G401 (cell line): Measurements from ENCODE around the gene NR1I3. TPM values are rescaled to one million over a fixed set of nuclear protein-coding genes. Genes with fewer than 3 reads are reported as not detected.
A peak's percentile ranks its signal among the peaks of the same experiment; 100 is the strongest.

Experiments used
- DNase-seq: peaks from one replicate; pipeline ENCODE4 v3.0.0-alpha.2; 2015; ENCODE audit warnings: low spot score
- in situ Hi-C: cut with HindIII; loops from 2 replicates; pipeline ENCODE4 v1.10.0; 2016; ENCODE audit warnings: low sequenced_read_pairs, mixed read lengths
- total RNA-seq: library from RNA; depleted of rRNA; stranded (reverse); fragments of >200 nt; shearing (Covaris generic); gene quantifications from 2 replicates; pipeline ENCODE4 v1.2.3, GENCODE V29; 2014

NR1I3 gene
- total RNA-seq, 1 experiment from 2014 or later: not detected

DNA sequence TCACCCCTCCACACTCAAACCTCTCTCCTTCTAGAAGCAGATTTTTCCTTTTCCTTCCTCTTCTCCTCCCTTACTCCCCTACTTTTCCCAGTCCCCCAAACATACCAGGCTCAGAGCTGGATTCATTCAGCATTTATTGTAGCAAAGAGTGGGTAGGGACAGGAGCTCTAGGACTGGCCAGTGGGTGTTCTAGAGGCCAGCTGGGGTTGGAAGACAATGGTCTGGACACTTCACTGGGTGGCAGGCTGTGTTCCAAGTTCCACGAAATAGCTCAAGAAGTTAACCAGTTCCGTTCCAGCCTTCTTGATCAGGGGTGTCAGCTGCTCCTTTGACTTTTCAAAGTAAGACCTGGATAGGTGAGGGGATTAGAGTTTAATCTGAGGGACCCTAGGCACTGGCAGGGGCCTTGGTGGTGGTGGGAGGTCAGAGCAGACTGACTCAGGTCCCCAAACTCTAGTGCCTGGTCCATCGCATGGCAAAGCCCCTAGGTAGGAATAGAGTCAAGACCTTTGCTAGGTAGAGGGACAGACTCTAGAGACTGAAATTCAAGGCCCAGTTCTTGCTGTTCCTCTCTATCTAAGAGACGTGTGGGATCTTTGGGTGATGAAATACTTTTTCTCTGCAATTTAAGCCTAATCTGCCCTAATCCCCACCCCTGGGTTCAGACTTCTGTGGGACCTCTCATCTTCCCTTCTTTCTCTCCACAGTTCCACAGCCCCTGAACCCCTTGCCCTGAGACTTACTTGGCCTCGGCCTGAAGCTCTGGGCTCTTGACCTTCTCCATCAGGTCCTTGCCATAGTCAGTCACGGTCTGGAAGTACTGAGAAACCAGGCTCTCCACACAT lies 15.6 kb downstream of the NR1I3 start:
- DNase-seq: no peak
- in situ Hi-C loops: loop anchor here (25.0 kb wide), 1 partner anchor 165 kb away; no protein-coding TSS in a partner anchor

DNA sequence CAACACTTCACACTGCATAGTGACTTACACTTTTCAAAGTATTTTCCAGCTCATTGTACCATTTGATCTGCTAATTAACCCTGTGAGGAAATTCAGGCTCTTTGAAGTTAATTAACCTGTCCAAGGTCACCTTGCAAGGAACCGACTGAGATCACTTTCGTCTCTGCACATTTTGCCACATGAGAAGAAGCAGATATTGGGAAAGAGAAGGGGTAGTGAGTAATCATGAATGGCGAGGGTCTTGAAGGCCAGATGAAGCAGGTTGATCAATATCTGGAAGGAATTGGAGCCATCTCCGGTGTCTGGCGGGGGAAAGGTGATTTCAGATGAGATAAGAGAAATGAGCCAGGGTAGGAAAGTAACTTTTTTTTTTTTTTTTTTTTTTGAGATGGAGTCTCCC lies 18.0 kb downstream of the NR1I3 start:
- in situ Hi-C loops: loop anchor here (25.0 kb wide), 1 partner anchor 167 kb away; no protein-coding TSS in a partner anchor
- DNase-seq: no peak

DNA sequence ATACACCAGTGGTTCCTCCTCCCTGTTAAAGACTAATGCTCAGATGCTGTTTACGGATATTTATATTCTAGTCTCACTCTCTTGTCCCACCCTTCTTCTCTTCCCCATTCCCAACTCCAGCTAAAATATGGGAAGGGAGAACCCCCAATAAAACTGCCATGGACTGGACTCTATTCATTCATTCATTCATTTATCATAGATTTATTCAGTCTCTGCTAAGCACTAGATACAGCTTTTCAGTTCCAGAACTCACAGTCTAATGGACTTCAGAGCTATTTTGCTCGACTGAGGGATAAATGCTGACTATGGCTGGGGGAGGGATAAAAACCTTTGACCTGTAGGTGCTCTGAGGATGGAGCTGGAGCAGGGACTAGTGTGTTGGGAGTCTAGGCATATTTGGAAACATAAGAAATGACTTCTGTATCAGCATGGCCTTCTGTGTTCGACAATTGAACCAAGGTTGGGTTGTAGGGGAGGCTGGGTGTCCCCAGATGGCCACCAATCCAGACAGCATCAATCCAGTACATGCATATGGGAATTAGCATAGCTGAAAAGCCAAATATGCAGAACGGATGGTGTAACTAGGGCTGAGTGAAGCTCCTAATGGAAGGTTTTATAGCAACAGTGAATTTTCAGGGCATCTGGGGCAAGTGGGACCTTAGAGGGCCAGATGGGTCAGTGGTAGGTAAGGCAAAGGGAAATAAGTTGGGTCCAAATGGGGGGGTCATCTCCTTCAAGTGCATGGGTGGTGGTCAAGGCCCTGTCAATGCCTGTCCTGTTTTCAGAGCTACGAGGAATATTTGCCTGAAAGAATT lies 18.7 kb downstream of the NR1I3 start:
- no peak for DNase-seq
- in situ Hi-C loops: loop anchor here (25.0 kb wide), 1 partner anchor 168 kb away; no protein-coding TSS in a partner anchor

DNA sequence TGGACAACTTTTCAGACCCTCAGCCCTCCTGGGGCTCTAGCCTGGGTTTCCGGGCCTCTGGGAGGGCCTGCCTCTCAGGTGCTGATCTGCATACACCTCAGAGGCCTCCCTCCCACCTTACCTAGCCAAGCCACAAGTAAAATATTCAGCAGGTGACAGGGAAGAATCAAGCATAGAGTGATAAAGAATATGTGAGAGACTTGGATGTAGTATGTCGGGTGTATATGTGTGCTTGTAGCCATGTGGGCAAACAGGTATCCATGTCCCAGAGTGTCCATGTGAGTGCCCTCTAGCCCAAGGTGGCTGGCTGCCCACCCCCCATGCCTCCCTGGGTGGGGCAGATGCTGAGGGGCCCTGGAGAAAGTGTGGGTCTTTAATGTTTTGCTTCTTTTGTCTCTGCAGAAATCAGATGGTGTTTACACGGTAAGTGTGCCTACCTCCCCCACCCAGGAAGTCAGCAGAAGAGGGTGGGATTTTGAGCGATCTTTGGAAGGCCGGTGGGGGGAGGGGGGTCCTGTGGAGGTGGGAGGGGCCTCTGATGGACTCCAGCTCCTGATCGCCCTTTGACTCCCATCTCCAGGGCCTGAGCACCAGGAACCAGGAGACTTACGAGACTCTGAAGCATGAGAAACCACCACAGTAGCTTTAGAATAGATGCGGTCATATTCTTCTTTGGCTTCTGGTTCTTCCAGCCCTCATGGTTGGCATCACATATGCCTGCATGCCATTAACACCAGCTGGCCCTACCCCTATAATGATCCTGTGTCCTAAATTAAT lies 19.5 kb downstream of the NR1I3 start:
- DNase-seq: no peak
- in situ Hi-C loops: loop anchor here (25.0 kb wide), 1 partner anchor 169 kb away; no protein-coding TSS in a partner anchor

DNA sequence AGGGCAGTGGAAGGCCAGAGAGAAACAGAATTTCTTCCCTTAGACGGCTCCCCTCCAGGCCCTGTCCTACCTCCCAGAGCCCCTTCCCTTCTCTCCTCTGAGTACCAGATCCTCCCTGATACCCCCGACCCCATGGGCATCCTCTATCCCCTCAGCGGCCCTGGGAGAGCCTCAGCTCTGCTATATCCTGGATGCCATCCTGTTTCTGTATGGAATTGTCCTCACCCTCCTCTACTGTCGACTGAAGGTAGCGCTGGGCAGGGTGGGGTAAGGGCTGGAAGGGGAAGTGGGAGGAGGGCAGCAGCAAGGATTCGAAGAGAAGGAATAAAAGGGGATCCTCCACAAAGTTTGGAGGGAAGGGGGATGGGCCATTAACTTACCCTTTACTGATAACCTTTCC lies 20.2 kb downstream of the NR1I3 start:
- in situ Hi-C loops: loop anchor here (25.0 kb wide), 1 partner anchor 169 kb away; no protein-coding TSS in a partner anchor

DNA sequence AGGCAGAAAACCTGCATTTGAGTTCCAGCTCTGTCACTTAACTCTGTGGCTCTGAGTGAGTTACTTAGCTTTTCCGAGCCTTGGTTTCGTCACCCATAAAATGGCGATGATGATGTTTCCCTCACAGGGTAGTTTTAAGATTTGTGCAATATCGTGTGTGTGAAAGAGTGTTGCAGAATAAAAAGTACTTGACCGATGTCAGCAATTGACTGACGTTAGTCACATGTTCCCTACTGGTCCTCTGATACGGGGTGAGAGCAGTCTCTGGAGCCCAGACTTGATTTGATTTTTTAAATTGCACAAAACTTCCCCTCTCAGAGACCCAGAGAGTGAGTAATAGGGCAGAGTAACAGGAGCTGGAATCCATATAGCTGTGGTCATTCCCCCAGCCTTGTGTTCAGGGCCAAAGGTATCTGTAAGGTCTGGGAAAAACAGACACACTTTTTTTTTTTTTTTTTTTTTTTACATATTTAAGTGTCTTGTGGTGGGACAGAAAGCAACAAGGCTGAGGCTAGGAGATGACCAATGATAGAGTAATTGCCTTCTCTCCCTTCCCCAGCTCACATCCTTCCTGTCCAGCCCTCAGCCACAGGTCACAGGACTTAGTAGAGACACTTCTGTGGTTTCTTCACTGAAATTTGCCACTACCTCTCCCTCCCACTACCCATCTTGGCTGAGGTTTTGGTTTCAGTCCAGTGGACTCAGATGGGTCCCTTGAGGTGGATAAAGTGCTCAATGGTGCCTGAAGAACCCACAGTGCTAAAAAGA lies 20.9 kb downstream of the NR1I3 start:
- no peak for DNase-seq
- in situ Hi-C loops: loop anchor here (25.0 kb wide), 1 partner anchor 170 kb away; no protein-coding TSS in a partner anchor

More for the DNA sequence above, 20.2 kb downstream of the NR1I3 start:
- no peak for DNase-seq

DNA sequence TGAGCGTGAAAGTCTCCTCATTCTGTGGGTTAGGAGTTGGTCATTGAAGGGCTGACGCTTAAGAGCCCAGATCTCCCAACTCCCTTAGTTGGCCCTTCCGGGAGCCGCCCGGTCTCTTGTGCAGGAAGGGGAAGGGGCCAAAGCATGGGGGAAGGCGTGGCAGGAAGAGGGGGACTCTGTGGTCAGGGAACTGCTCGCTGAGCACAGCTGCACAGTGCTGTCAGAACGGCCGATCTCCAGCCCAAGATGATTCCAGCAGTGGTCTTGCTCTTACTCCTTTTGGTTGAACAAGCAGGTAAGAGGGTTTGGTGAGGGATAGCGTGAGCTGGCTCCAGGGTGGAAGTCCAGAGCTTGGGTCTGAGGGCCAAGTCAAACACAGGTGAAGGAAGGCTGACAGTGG lies 22.9 kb downstream of the NR1I3 start, which contains the start of gene FCER1G:
Gene FCER1G, plus strand, starts transcription at position 220 of the 400 bp plus-strand sequence. Its CDS starts 27 bp downstream, at position 247.
- in situ Hi-C loops: loop anchor here (25.0 kb wide), 1 partner anchor 172 kb away; no protein-coding TSS in a partner anchor
- DNase-seq: no peak

DNA sequence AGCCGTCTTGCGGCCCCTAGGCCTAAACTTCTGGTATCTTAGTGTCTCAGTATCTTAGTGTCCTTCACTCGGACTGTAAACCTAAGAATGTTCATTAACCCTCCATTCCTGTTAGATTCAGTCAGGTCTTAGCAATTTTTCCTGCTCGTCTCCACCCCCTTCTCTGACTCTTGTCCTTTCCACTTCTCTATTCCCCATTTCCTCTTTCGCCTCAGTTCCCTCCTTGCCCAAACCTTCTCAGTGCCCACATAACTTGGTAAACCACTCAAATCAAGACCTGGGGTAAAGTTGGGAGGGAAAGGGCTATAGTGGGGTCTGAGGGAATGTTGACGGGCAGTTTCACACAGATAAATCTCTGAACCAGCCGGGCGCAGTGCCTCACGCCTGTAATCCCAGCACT lies 23.6 kb downstream of the NR1I3 start:
- no peak for DNase-seq
- in situ Hi-C loops: loop anchor here (25.0 kb wide), 1 partner anchor 173 kb away; no protein-coding TSS in a partner anchor

DNA sequence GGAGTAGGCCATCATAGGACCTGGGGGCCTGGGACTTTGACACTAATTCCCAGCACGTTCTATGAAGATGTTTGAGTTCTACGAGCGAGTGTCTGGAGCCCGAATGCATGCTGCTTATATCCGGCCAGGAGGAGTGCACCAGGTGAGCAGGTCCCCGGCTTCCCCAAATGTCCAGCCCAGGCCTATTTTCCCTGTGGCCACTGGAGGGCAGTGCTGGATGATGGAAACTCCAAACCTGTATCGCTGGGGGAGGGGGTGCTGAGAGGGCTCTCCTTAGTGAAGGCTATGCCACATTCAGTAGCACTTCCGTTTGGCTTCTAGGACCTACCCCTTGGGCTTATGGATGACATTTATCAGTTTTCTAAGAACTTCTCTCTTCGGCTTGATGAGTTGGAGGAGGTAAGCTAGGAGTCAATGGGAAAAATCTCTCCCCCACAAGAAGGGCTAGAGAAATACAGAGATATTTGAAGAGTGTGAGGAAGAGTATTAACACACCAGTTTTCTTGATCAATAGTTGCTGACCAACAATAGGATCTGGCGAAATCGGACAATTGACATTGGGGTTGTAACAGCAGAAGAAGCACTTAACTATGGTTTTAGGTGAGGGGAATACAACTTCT lies 28.1 kb downstream of the NR1I3 start:
- in situ Hi-C loops: loop anchor here (25.0 kb wide), 1 partner anchor 177 kb away; no protein-coding TSS in a partner anchor
- peak; percentile 80 for DNase-seq

DNA sequence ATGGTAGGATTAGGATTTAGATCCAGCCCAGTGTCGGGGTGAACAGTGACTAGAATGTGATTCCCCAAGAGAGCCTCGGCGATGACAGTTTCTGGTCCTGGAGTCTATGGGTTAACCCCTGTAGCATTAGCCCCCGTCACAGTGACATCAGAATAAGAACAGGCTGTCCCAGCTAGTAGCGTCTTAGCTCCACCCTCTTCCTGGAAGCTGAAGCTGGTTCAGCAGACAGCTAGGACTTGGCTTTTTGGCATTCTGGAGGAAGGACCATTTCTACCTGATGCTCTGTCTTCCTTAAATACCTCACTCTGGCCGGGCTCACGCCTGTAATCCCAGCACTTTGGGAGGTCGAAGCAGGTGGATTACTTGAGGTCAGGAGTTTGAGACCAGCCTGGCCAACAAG lies 30.8 kb downstream of the NR1I3 start:
- in situ Hi-C loops: loop anchor here (25.0 kb wide), 1 partner anchor 180 kb away; no protein-coding TSS in a partner anchor
- no peak for DNase-seq

DNA sequence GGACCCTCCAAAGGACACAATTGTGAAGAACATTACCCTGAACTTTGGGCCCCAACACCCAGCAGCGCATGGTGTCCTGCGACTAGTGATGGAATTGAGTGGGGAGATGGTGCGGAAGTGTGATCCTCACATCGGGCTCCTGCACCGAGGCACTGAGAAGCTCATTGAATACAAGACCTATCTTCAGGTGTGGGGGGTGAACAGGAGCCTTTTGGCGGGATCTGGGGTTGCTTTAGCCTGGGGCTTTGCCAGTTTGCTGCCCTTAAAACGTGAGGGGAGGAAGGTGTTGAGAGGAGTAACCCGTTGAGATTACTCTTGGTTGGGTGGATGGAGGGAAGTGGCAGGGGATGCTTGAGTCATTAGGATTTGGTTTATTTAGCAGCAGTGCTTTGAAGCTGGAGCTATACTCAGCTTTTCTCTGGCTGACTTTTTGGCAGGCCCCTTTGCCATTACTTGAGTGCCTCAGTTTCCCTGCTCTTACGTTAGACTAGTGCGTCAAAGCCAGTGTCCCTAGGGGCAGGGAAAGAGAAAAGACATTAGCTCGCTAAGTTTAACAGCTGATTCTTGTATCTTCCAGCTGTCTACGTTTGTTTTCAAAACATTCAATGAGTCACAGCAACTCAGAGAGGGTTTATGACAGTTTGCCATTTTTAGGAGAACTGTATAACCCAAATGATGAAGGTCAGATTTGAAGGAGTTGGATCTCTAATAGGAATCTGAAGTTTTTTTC lies 31.4 kb downstream of the NR1I3 start:
- DNase-seq: no peak
- in situ Hi-C loops: loop anchor here (25.0 kb wide), 1 partner anchor 181 kb away; no protein-coding TSS in a partner anchor

DNA sequence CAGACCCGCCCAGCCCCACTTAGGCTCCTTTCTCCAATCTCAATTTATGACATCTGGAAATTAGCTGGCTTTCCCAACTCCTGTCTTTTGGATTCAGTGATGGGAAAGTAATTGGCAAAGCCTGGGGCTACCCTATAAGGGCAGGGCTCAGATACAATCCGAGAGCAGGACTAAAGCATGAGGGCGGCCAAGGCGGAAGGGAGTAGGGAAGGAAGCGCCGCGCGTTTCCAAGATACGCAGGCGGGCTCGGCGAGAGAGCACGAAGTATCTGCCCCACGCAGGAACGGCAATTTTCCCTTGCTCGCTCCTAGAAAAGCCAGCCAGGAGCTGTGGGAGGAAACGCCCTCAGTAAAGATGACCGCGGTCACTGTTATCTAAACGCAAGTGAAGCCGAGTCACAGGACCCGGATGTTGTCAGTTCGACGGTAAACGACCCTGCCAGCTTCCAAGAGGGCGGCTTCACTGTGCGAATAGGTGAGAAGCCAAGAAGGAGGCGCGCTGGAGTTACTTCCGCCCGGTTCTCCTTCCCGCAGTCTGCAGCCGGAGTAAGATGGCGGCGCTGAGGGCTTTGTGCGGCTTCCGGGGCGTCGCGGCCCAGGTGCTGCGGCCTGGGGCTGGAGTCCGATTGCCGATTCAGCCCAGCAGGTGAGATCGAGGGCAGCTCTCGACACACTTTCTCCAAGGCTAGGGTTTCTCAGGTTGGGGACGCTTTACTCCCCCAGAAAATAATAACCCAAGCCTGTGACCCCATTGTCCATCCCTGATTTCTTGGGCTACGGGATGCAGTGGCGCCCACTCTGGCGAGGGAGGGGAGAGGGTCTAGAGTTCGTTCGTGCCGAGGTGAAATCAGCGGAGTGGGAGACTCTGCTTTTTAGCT lies 35.9 kb downstream of the NR1I3 start, which contains the start of gene NDUFS2:
Gene NDUFS2, plus strand, starts transcription at position 532 of the 877 bp plus-strand sequence. Its CDS starts 19 bp downstream, at position 551.
- in situ Hi-C loops: loop anchor here (25.0 kb wide), 1 partner anchor 185 kb away; no protein-coding TSS in a partner anchor
- DNase-seq: peak; percentile 99

DNA sequence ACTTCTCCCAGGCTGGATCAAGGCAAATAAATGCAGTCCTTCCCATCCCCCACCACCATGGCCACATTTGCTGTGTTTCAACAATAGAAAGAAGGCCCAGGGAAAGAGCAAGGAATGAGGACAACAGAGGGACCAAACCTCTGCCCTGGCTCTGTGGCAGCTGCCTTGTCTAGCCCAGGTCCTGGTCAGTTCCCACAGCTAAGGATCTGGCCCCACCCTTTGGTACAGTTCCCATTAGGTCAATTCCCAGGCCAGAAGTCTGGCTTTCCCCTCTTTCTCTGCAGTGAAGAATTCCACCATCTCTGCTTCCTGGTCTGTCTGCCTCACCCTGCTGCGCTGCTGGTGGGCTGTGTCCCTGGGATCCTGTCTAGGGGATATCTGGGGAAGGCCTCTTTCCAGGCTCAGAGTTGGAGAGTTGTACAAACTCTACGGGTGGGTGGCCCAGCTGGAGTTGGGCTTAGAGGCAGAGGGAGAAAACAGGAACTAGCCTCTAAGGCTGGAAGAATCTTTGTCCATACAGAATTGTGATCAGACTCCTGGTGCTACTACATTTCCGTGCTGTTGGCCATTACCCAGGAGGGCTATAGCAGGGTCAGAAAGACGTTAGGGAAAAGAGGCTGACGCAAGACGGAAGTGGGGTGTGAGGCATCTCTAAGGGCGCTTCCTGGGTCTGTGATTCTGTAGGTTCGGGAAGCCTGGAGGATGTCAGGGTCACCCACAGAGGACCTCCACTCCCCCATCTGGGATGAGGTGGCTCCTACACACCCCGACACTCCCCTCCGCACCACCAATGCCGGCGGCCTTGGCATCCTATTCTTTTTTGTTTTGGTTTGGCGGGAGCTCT lies 36.8 kb downstream of the NR1I3 start:
- DNase-seq: no peak
- in situ Hi-C loops: loop anchor here (25.0 kb wide), 1 partner anchor 186 kb away; no protein-coding TSS in a partner anchor

DNA sequence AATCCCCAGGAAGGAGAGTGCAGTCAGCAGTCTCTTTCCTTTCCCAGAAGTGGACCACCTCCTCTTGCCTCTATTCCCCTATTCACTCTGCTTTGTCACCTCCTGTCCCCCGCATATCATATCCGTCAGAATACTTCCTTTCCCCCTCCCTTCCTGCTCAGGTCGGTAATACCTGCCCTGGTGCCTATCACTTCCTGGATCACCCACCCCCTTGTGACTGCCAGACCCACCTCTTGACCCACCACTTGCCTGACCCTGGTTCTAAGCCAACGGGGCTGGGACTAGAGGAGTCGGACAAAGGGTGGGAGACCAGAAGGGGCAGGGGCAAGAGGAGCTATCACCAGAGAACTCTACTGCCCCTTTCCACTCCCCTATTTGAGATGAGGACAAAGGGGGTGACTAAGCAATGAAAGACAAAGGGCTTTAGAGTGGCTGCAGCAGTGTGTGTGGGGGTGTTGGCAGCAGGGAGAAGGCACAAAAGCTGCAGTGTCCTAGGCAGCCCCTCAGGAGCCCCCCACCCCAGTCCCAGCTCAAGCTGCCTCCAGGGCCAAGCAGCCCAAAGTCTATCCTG lies 37.5 kb downstream of the NR1I3 start:
- no peak for DNase-seq

More for the DNA sequence above, 37.5 kb downstream of the NR1I3 start:
- in situ Hi-C loops: loop anchor here (25.0 kb wide), 1 partner anchor 187 kb away; no protein-coding TSS in a partner anchor
